ENCODE data around the gene MAD2L2.

DNA sequence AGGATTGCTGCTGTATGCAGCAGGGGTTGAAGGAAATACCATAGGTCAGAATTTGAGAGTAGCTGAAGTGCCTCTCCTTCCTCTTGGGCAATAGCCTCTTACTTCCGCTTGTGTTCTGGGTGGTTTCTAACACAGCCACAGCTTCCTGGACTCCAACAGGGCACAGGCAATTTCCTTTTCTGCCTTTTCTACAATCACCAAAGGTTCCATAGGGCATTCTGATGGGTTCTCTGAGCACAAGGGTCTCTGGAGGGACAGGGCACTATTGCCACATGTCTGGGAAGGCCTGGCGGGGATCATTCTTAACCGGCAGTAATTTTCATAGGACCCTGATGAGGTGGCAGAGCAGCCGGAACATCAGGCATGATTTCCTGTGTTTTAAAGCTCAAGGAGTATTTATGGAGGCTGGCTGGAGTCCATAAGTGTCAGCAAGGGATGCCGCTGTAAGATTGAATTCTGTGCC, 49.5 kb upstream of the MAD2L2 start:
- TF ChIP-seq ZNF121 (CRISPR knock-in tag; IDR thresholded peaks at IDR 0.05) (no peak), ARID4B (CRISPR knock-in tag; IDR thresholded peaks at IDR 0.05; ENCODE audit: borderline replicate concordance) (no peak), CTCF (IDR thresholded peaks at IDR 0.05) (no peak), MYBL2 (CRISPR knock-in tag; IDR thresholded peaks at IDR 0.05) (no peak), FOXP4 (CRISPR knock-in tag; IDR thresholded peaks at IDR 0.05) (no peak), TP53 (CRISPR knock-in tag; IDR thresholded peaks at IDR 0.05) (no peak), SMAD3 (CRISPR knock-in tag; IDR thresholded peaks at IDR 0.05; ENCODE audit: borderline replicate concordance) (no peak), ZNF232 (CRISPR knock-in tag; IDR thresholded peaks at IDR 0.05) (no peak), TEAD4 (CRISPR knock-in tag; IDR thresholded peaks at IDR 0.05) (no peak), ZNF396 (CRISPR knock-in tag; IDR thresholded peaks at IDR 0.05; ENCODE audit: borderline replicate concordance) (no peak), ZNF219 (CRISPR knock-in tag; IDR thresholded peaks at IDR 0.05; ENCODE audit: borderline replicate concordance) (no peak), ATF6 (CRISPR knock-in tag; IDR thresholded peaks at IDR 0.05) (no peak), EMX1 (CRISPR knock-in tag; IDR thresholded peaks at IDR 0.05) (no peak)
- TF ChIP-seq, protein P1, sequence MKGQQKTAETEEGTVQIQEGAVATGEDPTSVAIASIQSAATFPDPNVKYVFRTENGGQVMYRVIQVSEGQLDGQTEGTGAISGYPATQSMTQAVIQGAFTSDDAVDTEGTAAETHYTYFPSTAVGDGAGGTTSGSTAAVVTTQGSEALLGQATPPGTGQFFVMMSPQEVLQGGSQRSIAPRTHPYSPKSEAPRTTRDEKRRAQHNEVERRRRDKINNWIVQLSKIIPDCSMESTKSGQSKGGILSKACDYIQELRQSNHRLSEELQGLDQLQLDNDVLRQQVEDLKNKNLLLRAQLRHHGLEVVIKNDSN (CRISPR knock-in tag; IDR thresholded peaks at IDR 0.05), result no peak
